Panc1 (cell line): Measurements from ENCODE around the gene ANKRD23. TPM values are rescaled to one million over a fixed set of nuclear protein-coding genes. Genes with fewer than 3 reads are reported as not detected.

Experiments used
- ATAC-seq: fragments of 200-7000 bp; cut with Tn5 transposase; 2 replicates; pipeline ENCODE4 v1.9.1; 2020; ENCODE audit warnings: mild to moderate bottlenecking, moderate library complexity
- BruUV-seq: library from RNA; stranded (reverse); fragments of 400-500 nt; replicated peaks from 2 replicates; lab custom pipeline; 2021; lab: Mats Ljungman, UMichigan
- CTCF ChIA-PET: fragments of 300-600 bp; sonication (Branson Sonifier 250); formaldehyde crosslinking; loops from one replicate; lab custom pipeline; 2022; ENCODE audit warnings: antibody characterized with exemption; lab: Charles Lee
- POLR2A ChIA-PET: fragments of 300-600 bp; sonication (Branson Sonifier 250); formaldehyde crosslinking; loops from one replicate; lab custom pipeline; 2022; ENCODE audit warnings: antibody characterized with exemption; lab: Charles Lee
- DNase-seq: peaks from one replicate; pipeline ENCODE4 v3.0.0-alpha.2; 2010; ENCODE audit warnings: low read depth, low spot score
- H3K27ac ChIP-seq: 2 replicates; pipeline ENCODE4 v1.5.1; 2011; ENCODE audit warnings: mild to moderate bottlenecking, low read length, inconsistent platforms
- H3K27me3 ChIP-seq: fragments of 200-500 bp; sonication (Bioruptor generic); 2 replicates; pipeline ENCODE4 v1.6.0; 2014; ENCODE audit warnings: low read length, inconsistent platforms; ENCODE audit not compliant: control insufficient read depth, insufficient read depth
- H3K36me3 ChIP-seq: fragments of 200-500 bp; sonication (Bioruptor generic); 2 replicates; pipeline ENCODE4 v1.5.1; 2014; ENCODE audit warnings: inconsistent platforms, mild to moderate bottlenecking, low read length, moderate library complexity; ENCODE audit not compliant: control insufficient read depth, insufficient read depth
- H3K4me1 ChIP-seq: 2 replicates; pipeline ENCODE4 v1.5.1; 2011; ENCODE audit warnings: inconsistent platforms, mild to moderate bottlenecking, low read length, moderate library complexity; ENCODE audit not compliant: control insufficient read depth, insufficient read depth
- H3K4me3 ChIP-seq, 2 experiments: 2 replicates each; pipeline ENCODE4 v1.5.1; 2011 to 2012; ENCODE audit warnings: low read depth in 2 of 2, low read length in 2 of 2, mild to moderate bottlenecking in 2 of 2, inconsistent platforms in 1 of 2, moderate library complexity in 1 of 2
- H3K9me3 ChIP-seq: fragments of 200-500 bp; sonication (Bioruptor generic); 2 replicates; pipeline ENCODE4 v1.5.1; 2014; ENCODE audit warnings: low read depth, mild to moderate bottlenecking, inconsistent platforms, low read length, moderate library complexity; ENCODE audit not compliant: control insufficient read depth, insufficient read depth
- POLR2AphosphoS5 ChIP-seq: IDR thresholded peaks from 2 replicates; pipeline ENCODE4 v1.6.1; 2012; ENCODE audit warnings: mild to moderate bottlenecking, low read depth, low read length, moderate library complexity
- SIN3A ChIP-seq: IDR thresholded peaks from 2 replicates; pipeline ENCODE4 v1.6.1; 2012; ENCODE audit warnings: low read depth, mild to moderate bottlenecking, low read length, moderate library complexity, borderline replicate concordance; ENCODE audit not compliant: insufficient read depth
- TCF7L2 ChIP-seq: IDR thresholded peaks from 2 replicates; pipeline ENCODE4 v1.6.1; 2011; ENCODE audit warnings: mild to moderate bottlenecking, low read depth, low read length, inconsistent platforms
- in situ Hi-C: cut with HindIII; loops from 2 replicates; pipeline ENCODE4 v1.10.0; 2016; ENCODE audit warnings: low sequenced_read_pairs, low pct_unique_long_range_greater_than_20kb
- intact Hi-C: fragments of 100-400 bp; cut with micrococcal nuclease; formaldehyde crosslinking; loops from one replicate; pipeline ENCODE4 v1.10.0; 2022; ENCODE audit not compliant: unreplicated experiment
- total RNA-seq: library from RNA; stranded (reverse); gene quantifications from one replicate; pipeline ENCODE4 v1.2.1, GENCODE V29; 2021; ENCODE audit not compliant: unreplicated experiment
- TF ChIP-seq, protein P1 (sequence below): fragments of 450-650 bp; IDR thresholded peaks from 2 replicates; pipeline ENCODE4 v1.5.1; 2017; ENCODE audit warnings: mild to moderate bottlenecking
- TF ChIP-seq, protein P2 (sequence below), 2 experiments: IDR thresholded peaks; 2 replicates each; pipeline ENCODE4 v1.6.1; 2011 to 2012; ENCODE audit warnings: low read depth in 2 of 2, control low read depth in 1 of 2, low read length in 1 of 2, mild to moderate bottlenecking in 1 of 2, moderate library complexity in 1 of 2; ENCODE audit not compliant: insufficient read depth in 1 of 2

ANKRD23 gene
- total RNA-seq, 1 experiment from 2014 or later: 3.2 TPM

DNA sequence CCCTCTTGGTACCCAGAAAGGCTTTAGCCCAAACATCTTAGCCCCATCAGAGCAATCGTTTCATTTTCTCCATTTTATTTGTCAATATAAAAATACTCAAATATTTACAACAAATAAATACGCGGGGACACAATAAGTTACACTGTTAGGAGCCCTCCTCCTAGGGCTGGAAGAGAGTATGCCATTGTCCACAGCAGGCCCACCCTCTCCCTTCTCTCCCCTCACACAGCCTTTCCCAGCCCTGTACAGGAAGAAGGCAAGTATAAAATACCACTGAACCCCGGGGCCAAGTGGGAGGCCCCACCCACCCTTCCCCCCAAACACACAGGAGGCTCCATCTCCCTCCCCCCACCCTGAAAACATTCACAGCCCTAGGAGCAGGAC lies 15.9 kb upstream of the ANKRD23 start:
- TF ChIP-seq POLR2AphosphoS5: no peak; the same call in 1 of the 2 replicates
- TF ChIP-seq, protein P1, sequence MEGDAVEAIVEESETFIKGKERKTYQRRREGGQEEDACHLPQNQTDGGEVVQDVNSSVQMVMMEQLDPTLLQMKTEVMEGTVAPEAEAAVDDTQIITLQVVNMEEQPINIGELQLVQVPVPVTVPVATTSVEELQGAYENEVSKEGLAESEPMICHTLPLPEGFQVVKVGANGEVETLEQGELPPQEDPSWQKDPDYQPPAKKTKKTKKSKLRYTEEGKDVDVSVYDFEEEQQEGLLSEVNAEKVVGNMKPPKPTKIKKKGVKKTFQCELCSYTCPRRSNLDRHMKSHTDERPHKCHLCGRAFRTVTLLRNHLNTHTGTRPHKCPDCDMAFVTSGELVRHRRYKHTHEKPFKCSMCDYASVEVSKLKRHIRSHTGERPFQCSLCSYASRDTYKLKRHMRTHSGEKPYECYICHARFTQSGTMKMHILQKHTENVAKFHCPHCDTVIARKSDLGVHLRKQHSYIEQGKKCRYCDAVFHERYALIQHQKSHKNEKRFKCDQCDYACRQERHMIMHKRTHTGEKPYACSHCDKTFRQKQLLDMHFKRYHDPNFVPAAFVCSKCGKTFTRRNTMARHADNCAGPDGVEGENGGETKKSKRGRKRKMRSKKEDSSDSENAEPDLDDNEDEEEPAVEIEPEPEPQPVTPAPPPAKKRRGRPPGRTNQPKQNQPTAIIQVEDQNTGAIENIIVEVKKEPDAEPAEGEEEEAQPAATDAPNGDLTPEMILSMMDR: no peak
- TF ChIP-seq, protein P2, sequence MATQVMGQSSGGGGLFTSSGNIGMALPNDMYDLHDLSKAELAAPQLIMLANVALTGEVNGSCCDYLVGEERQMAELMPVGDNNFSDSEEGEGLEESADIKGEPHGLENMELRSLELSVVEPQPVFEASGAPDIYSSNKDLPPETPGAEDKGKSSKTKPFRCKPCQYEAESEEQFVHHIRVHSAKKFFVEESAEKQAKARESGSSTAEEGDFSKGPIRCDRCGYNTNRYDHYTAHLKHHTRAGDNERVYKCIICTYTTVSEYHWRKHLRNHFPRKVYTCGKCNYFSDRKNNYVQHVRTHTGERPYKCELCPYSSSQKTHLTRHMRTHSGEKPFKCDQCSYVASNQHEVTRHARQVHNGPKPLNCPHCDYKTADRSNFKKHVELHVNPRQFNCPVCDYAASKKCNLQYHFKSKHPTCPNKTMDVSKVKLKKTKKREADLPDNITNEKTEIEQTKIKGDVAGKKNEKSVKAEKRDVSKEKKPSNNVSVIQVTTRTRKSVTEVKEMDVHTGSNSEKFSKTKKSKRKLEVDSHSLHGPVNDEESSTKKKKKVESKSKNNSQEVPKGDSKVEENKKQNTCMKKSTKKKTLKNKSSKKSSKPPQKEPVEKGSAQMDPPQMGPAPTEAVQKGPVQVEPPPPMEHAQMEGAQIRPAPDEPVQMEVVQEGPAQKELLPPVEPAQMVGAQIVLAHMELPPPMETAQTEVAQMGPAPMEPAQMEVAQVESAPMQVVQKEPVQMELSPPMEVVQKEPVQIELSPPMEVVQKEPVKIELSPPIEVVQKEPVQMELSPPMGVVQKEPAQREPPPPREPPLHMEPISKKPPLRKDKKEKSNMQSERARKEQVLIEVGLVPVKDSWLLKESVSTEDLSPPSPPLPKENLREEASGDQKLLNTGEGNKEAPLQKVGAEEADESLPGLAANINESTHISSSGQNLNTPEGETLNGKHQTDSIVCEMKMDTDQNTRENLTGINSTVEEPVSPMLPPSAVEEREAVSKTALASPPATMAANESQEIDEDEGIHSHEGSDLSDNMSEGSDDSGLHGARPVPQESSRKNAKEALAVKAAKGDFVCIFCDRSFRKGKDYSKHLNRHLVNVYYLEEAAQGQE (IDR thresholded peaks at IDR 0.05; ENCODE audit: insufficient read depth in 1 of 2, low read depth in 2 of 2, low read length in 1 of 2): no peak
- TF ChIP-seq SIN3A: no peak
- TF ChIP-seq TCF7L2: no peak
- H3K36me3 ChIP-seq: peaks cover 7% of the 10 kb centered on the region; the same call in 1 of the 2 replicates
- in situ Hi-C loops: no loop called here
- no peaks in the 10 kb centered on the region for H3K27me3 ChIP-seq
- H3K4me3 ChIP-seq: no peak overlapping the region
- DNase-seq (no peak), ATAC-seq (no peak)
- H3K4me1 ChIP-seq: peaks cover 15% of the 10 kb centered on the region
- H3K9me3 ChIP-seq: no peaks in the 10 kb centered on the region
- intact Hi-C loops: loop anchor here (2.0 kb wide), 1 partner anchor 95 kb away; no protein-coding TSS in a partner anchor
- ChIA-PET CTCF (no interaction called here), POLR2A (no interaction called here)
- BruUV-seq: no TSS peak
- H3K27ac ChIP-seq: no peak overlapping the region

DNA sequence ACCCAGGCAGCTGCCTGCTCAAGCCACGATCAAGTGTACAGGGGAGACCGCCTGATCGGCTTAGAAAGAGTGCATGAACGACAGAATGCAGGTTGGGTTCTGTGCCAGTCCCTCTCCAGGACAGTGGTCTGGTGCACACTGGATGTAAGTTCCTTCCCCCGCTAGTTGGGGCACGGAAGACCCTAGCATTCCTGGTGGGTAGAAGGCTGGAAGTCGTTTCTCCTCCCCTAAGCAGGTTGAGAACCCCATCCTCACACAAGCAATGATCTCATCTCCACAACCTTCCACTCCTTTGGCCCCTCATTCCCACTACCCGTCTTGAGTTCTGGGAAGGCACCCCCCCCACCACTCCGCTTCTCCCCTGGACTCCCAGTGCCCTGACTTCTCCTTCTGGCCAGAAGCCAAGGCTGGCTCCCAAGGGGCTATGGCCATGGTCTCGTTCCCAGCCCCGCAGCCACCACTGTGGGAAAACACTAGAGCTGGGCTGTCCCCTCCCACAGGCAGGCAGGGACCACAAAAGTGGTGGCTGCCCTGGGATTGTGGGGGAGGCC lies 15.4 kb upstream of the ANKRD23 start:
- no peak for DNase-seq
- peaks cover 7% of the 10 kb centered on the region; the same call in 1 of the 2 replicates for H3K36me3 ChIP-seq
- ChIA-PET POLR2A (no interaction called here), CTCF (interaction anchor here (0.6 to 2.0 kb wide), 7 partner anchors 10 to 253 kb away, joined by 3 to 9 read pairs (median 4); no protein-coding TSS in a partner anchor)
- ATAC-seq: peak; percentile 12; the same call in 1 of the 2 replicates
- peak overlapping the region; percentile 75 for H3K27ac ChIP-seq
- BruUV-seq: no TSS peak
- in situ Hi-C loops: no loop called here
- H3K4me1 ChIP-seq: peaks cover 15% of the 10 kb centered on the region
- TF ChIP-seq, protein P1: no peak
- TF ChIP-seq SIN3A (no peak), POLR2AphosphoS5 (no peak; the same call in 1 of the 2 replicates), TCF7L2 (no peak)
- TF ChIP-seq, protein P2 (IDR thresholded peaks at IDR 0.05; ENCODE audit: insufficient read depth in 1 of 2, low read depth in 2 of 2, low read length in 1 of 2): no peak
- intact Hi-C loops: loop anchor here (2.0 kb wide), 1 partner anchor 96 kb away; no protein-coding TSS in a partner anchor
- no peaks in the 10 kb centered on the region for H3K27me3 ChIP-seq
- peak overlapping the region in 1 of 2 experiments; percentile 67; a peak in 2 of 4 replicates for H3K4me3 ChIP-seq
- H3K9me3 ChIP-seq: no peaks in the 10 kb centered on the region
